Ishikawa (cell line): ENCODE data around the gene DPYD.

Experiments
- CEBPB ChIP-seq: IDR thresholded peaks from 2 replicates; pipeline ENCODE4 v1.6.1; 2012
- CREB1 ChIP-seq: IDR thresholded peaks from 2 replicates; pipeline ENCODE4 v1.6.1; 2012; ENCODE audit warnings: low read depth
- EP300 ChIP-seq: IDR thresholded peaks from 2 replicates; pipeline ENCODE4 v1.6.1; 2012; ENCODE audit warnings: borderline replicate concordance
- FOXM1 ChIP-seq: IDR thresholded peaks from 2 replicates; pipeline ENCODE4 v1.6.1; 2012; ENCODE audit warnings: low read depth, borderline replicate concordance
- MAX ChIP-seq: IDR thresholded peaks from 2 replicates; pipeline ENCODE4 v1.6.1; 2012
- RAD21 ChIP-seq: IDR thresholded peaks from 2 replicates; pipeline ENCODE4 v1.6.1; 2012; ENCODE audit warnings: low read depth
- REST ChIP-seq: IDR thresholded peaks from 2 replicates; pipeline ENCODE4 v1.6.1; 2012; ENCODE audit warnings: low read depth, mild to moderate bottlenecking
- TAF1 ChIP-seq: IDR thresholded peaks from 2 replicates; pipeline ENCODE4 v1.6.1; 2012; ENCODE audit warnings: low read depth, mild to moderate bottlenecking
- TEAD4 ChIP-seq: IDR thresholded peaks from 2 replicates; pipeline ENCODE4 v1.6.1; 2012
- USF1 ChIP-seq: IDR thresholded peaks from 2 replicates; pipeline ENCODE4 v1.6.1; 2012
- YY1 ChIP-seq: IDR thresholded peaks from 2 replicates; pipeline ENCODE4 v1.6.1; 2012; ENCODE audit warnings: low read depth
- ZBTB7A ChIP-seq: IDR thresholded peaks from 2 replicates; pipeline ENCODE4 v1.6.1; 2012; ENCODE audit warnings: low read depth

GRCh38 chr1:97902067-97902466 lies 18.8 kb downstream of the DPYD start:
- no peak for TF ChIP-seq MAX
- TF ChIP-seq REST = no peak
- TF ChIP-seq FOXM1 = no peak
- TF ChIP-seq TAF1 = no peak
- no peak for TF ChIP-seq ZBTB7A
- no peak for TF ChIP-seq EP300
- TF ChIP-seq RAD21 = no peak
- no peak for TF ChIP-seq CEBPB
- TF ChIP-seq YY1 = no peak
- TF ChIP-seq USF1 = no peak
- no peak for TF ChIP-seq CREB1
- TF ChIP-seq TEAD4 = no peak
